DMS53 treated with DMSO at 0.1 percent for 48 hours (cell line): Measurements from ENCODE around the gene CFAP43.

Experiments used
- DNase-seq: peaks from one replicate; lab custom pipeline; 2025; ENCODE audit not compliant: unreplicated experiment; lab: John Stamatoyannopoulos, UW

CFAP43 gene

GRCh38 chr10:104231784-104232612 is at the start of gene CFAP43:
Gene CFAP43, minus strand, starts transcription at chr10:104232364. Its CDS starts 118 bp downstream, at chr10:104232246.
- DNase-seq, result peak; percentile 92

- no peak for DNase-seq
Observed at GRCh38 chr10:104281694-104282093, 49.5 kb upstream of the CFAP43 start.

- no peak for DNase-seq
Observed at GRCh38 chr10:104279550-104280259, 47.5 kb upstream of the CFAP43 start.

- peak; percentile 10 for DNase-seq
Observed at GRCh38 chr10:104277785-104278184, 45.6 kb upstream of the CFAP43 start.

GRCh38 chr10:104276192-104276591 is 44.0 kb upstream of the CFAP43 start:
- no peak for DNase-seq

GRCh38 chr10:104274762-104275721 is 42.9 kb upstream of the CFAP43 start:
- peak; percentile 48 for DNase-seq

- no peak for DNase-seq
Observed at GRCh38 chr10:104273899-104274575, 41.9 kb upstream of the CFAP43 start.

GRCh38 chr10:104273286-104273685 is 41.1 kb upstream of the CFAP43 start:
- DNase-seq, result no peak

GRCh38 chr10:104268713-104269645 is 36.8 kb upstream of the CFAP43 start, which contains the start of gene GSTO2:
Gene GSTO2, plus strand, starts transcription at chr10:104269184. Its CDS starts 5,732 bp downstream, at chr10:104274916.
- peak; percentile 99 for DNase-seq

- DNase-seq, result peak; percentile 3
Observed at GRCh38 chr10:104268405-104268712, 36.2 kb upstream of the CFAP43 start.

GRCh38 chr10:104267721-104268404 is 35.7 kb upstream of the CFAP43 start:
- DNase-seq, result no peak

GRCh38 chr10:104264783-104265182 is 32.6 kb upstream of the CFAP43 start:
- no peak for DNase-seq

- no peak for DNase-seq
Observed at GRCh38 chr10:104262055-104262454, 29.9 kb upstream of the CFAP43 start.

- no peak for DNase-seq
Observed at GRCh38 chr10:104260775-104261115, 28.6 kb upstream of the CFAP43 start.

- DNase-seq, result no peak
Observed at GRCh38 chr10:104259999-104260774, 28.0 kb upstream of the CFAP43 start.

- no peak for DNase-seq
Observed at GRCh38 chr10:104259456-104259855, 27.3 kb upstream of the CFAP43 start.

- no peak for DNase-seq
Observed at GRCh38 chr10:104258209-104258608, 26.0 kb upstream of the CFAP43 start.

GRCh38 chr10:104257235-104257634 is 25.1 kb upstream of the CFAP43 start:
- no peak for DNase-seq
